Measurements from ENCODE around the gene DMD.

The DMD gene

GRCh38 chrX:31350808-31351074, 1860.6 kb downstream of the DMD start:
- no peak overlapping the region for H3K4me3 ChIP-seq (ENCODE audit: low read depth, low read length)
- TF ChIP-seq CTCF (conservative IDR thresholded peaks at IDR 0.05; ENCODE audit: low read depth, low read length): no peak
- DNase-seq (ENCODE audit: low read depth): no peak

- no peak overlapping the region for H3K4me3 ChIP-seq (ENCODE audit: low read depth, low read length)
- no peak for DNase-seq (ENCODE audit: low read depth)
- TF ChIP-seq CTCF (conservative IDR thresholded peaks at IDR 0.05; ENCODE audit: low read depth, low read length): no peak
Observed at GRCh38 chrX:31349515-31349914, 1861.8 kb downstream of the DMD start.

GRCh38 chrX:31340587-31340986, 1870.8 kb downstream of the DMD start:
- H3K4me3 ChIP-seq (ENCODE audit: low read depth, low read length): no peak overlapping the region
- TF ChIP-seq CTCF (conservative IDR thresholded peaks at IDR 0.05; ENCODE audit: low read depth, low read length): no peak
- DNase-seq (ENCODE audit: low read depth): no peak

- no peak for DNase-seq (ENCODE audit: low read depth)
- no peak for TF ChIP-seq CTCF (conservative IDR thresholded peaks at IDR 0.05; ENCODE audit: low read depth, low read length)
- no peak overlapping the region for H3K4me3 ChIP-seq (ENCODE audit: low read depth, low read length)
Observed at GRCh38 chrX:31338991-31339350, 1872.4 kb downstream of the DMD start.

- DNase-seq (ENCODE audit: low read depth): no peak
- TF ChIP-seq CTCF (conservative IDR thresholded peaks at IDR 0.05; ENCODE audit: low read depth, low read length): no peak
- no peak overlapping the region for H3K4me3 ChIP-seq (ENCODE audit: low read depth, low read length)
Observed at GRCh38 chrX:31337332-31337731, 1874.0 kb downstream of the DMD start.

- no peak for DNase-seq (ENCODE audit: low read depth)
- TF ChIP-seq CTCF (conservative IDR thresholded peaks at IDR 0.05; ENCODE audit: low read depth, low read length): no peak
- H3K4me3 ChIP-seq (ENCODE audit: low read depth, low read length): no peak overlapping the region
Observed at GRCh38 chrX:31336419-31336818, 1874.9 kb downstream of the DMD start.

- DNase-seq (ENCODE audit: low read depth): no peak
- no peak overlapping the region for H3K4me3 ChIP-seq (ENCODE audit: low read depth, low read length)
- TF ChIP-seq CTCF (conservative IDR thresholded peaks at IDR 0.05; ENCODE audit: low read depth, low read length): no peak
Observed at GRCh38 chrX:31334997-31335396, 1876.4 kb downstream of the DMD start.
